T-helper 17 cell (primary cell): Measurements from ENCODE around the gene LRRC8C. TPM values are rescaled to one million over a fixed set of nuclear protein-coding genes. Genes with fewer than 3 reads are reported as not detected.

Experiments
- ATAC-seq: fragments of 150-1000 bp; cut with Tn5 transposase; 2 replicates; pipeline ENCODE4 v1.10.0; 2021; ENCODE audit warnings: mild to moderate bottlenecking, moderate library complexity
- DNase-seq, 3 donors: peaks; one replicate each; pipeline versions ENCODE4 v3.0.0 to v3.0.0-alpha.2; 2020 to 2021
- H3K9me3 ChIP-seq: one replicate; pipeline ENCODE4 v1.7.0; 2013; ENCODE audit warnings: low read length, mild to moderate bottlenecking; ENCODE audit not compliant: control insufficient read depth, poor library complexity, severe bottlenecking
- H3K27ac Mint-ChIP-seq: one replicate; pipeline ENCODE4 v1.8.0; 2022; ENCODE audit warnings: mild to moderate bottlenecking, moderate library complexity, mixed read lengths
- H3K27me3 Mint-ChIP-seq: one replicate; pipeline ENCODE4 v1.8.0; 2022; ENCODE audit warnings: mixed read lengths
- H3K36me3 Mint-ChIP-seq: one replicate; pipeline ENCODE4 v1.8.0; 2022; ENCODE audit warnings: low read depth, mixed read lengths
- H3K4me1 Mint-ChIP-seq: one replicate; pipeline ENCODE4 v1.8.0; 2022; ENCODE audit warnings: mild to moderate bottlenecking, mixed read lengths
- H3K4me3 Mint-ChIP-seq: one replicate; pipeline ENCODE4 v1.8.0; 2022; ENCODE audit warnings: mild to moderate bottlenecking, moderate library complexity, mixed read lengths
- total RNA-seq, 4 donors: library from RNA in 2 of 4; stranded (reverse) in 2 of 4; gene quantifications; one replicate each; pipeline ENCODE4 v1.2.3 and lab custom pipeline; 2022 to 2026

The LRRC8C gene
- total RNA-seq, 2 donors from 2014 or later = 46.0 to 52.4 TPM

DNA sequence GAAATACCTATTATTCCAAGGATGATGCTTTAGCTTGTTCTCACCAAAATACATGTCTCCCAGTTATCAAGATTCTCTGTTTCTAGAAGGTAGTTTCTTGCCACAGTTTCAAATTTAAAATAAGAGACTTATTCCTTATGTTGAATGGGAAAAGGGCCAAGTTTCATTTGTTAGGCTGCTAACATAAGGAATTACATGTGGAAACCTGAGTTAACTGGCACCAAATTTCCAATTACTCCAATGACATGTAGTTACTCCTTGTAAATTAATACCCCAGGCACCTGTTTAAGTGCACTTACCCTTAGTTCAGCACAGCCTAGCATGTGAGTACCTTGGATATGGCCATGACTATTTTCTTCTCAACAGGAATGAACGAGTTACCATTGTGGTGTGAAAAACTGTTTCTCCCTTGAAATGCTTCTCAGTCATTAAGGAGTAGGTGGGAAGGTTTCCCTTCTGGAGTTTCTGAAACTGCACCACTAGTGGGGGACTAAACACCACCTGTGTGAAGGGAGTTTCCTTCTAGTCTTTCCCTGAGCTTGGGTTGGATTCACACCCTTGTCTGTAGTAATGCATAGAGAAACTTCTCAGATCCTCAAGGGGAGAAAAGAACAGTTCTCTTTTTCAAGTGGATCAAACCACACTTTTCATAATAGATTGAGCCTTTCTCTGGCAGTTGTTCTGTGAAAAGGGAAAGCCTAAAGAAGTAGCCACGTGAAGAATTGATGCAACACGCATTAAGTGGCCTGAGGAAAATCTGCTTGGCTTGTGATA is 32.3 kb upstream of the LRRC8C start:
- no peak for DNase-seq
- no peaks in the 10 kb centered on the region for H3K9me3 ChIP-seq
- Mint-ChIP-seq H3K27ac (peak overlapping the region; percentile 79), H3K27me3 (no peaks in the 10 kb centered on the region), H3K4me1 (peaks cover 50% of the 10 kb centered on the region), H3K4me3 (no peak overlapping the region), H3K36me3 (peaks cover 2% of the 10 kb centered on the region)
- no peak for ATAC-seq

DNA sequence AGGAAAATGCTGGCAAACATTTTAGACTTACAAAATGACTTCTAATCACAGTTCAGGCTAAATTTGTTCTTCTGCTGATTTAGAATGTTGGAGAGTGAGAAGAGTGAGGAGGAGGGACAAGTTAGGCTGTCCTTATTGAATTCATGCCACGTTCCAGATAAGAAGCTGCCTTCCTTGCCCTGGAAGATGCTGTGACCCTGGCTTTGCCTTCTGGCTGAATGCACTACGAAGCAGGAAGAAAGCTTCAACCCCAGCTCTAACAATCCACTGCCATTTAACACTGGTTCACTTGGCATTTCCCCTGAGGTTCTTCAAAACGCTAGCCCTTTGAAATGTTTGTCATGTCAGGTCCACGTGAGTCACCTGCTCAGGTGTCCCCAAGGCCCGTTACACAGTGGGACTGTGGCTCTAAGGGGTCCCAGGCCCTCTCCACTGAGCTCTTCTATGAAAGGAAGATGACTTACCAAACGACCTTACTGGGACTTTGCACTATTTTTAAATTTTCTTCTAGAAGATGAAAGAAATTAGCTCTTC is 30.0 kb upstream of the LRRC8C start:
- Mint-ChIP-seq H3K4me1 (peaks cover 64% of the 10 kb centered on the region), H3K27me3 (no peaks in the 10 kb centered on the region), H3K27ac (peak overlapping the region; percentile 100), H3K36me3 (peaks cover 2% of the 10 kb centered on the region), H3K4me3 (peak overlapping the region; percentile 62)
- no peaks in the 10 kb centered on the region for H3K9me3 ChIP-seq
- ATAC-seq (no peak), DNase-seq (no peak)

DNA sequence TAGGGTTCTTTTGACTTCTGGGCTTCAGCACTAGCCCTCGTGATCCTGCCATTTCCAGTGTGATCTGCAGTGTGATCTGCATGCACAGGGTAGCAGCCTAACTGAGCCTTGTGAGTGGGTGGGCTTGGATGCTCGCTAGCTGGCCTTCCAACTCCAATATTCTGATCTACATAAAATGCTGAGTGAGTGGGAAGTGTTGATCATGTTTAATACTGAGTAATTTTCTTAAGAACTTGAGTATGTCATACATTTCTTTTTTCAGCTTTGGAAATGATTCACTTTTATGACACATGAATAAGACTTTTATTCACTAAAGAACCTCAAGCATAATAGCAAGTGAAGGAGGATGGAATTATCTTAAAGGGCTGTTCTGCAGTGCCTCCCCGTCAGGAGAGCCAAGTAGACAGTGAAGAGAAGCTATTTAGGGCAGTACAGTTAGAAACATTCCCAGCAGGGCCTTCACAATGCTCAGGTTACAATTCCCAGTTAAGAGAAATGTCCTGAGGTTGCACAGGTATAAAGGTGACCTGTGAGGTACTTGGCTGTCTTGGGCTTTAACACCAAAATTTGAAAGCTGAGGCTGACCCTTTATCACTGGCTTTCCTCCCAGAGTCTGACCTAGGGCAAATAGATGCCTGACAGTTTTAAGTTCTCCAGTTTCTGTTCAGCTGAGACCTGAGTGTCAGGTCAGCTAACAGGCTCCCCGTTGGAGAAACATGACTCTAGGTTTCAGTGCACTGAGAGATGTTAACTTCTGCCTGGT is 29.1 kb upstream of the LRRC8C start:
- ATAC-seq = no peak
- H3K9me3 ChIP-seq = no peaks in the 10 kb centered on the region
- Mint-ChIP-seq H3K27me3 (no peaks in the 10 kb centered on the region), H3K4me1 (peaks cover 68% of the 10 kb centered on the region), H3K36me3 (peaks cover 2% of the 10 kb centered on the region), H3K27ac (peak overlapping the region; percentile 100), H3K4me3 (peak overlapping the region; percentile 62)
- no peak for DNase-seq

DNA sequence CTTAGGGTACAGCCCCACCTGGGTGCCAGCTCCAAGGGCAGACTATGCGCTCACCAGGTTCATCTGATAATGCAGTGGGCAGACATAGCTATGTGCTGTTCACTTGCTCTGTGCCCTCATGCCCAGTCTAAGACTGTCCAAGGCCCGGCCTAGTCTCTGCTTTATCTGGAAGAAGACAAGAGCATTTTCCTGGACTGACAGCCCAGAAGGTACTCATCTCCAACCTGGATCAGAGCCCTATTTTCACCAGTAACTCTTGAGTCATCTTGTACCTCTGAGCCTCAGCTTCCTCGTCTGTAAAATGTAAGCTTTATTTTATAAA is 28.5 kb upstream of the LRRC8C start:
- Mint-ChIP-seq H3K4me1 (peaks cover 68% of the 10 kb centered on the region), H3K27ac (peak overlapping the region; percentile 100), H3K36me3 (peaks cover 2% of the 10 kb centered on the region), H3K27me3 (no peaks in the 10 kb centered on the region), H3K4me3 (no peak overlapping the region)
- no peaks in the 10 kb centered on the region for H3K9me3 ChIP-seq
- ATAC-seq (no peak), DNase-seq (no peak)

DNA sequence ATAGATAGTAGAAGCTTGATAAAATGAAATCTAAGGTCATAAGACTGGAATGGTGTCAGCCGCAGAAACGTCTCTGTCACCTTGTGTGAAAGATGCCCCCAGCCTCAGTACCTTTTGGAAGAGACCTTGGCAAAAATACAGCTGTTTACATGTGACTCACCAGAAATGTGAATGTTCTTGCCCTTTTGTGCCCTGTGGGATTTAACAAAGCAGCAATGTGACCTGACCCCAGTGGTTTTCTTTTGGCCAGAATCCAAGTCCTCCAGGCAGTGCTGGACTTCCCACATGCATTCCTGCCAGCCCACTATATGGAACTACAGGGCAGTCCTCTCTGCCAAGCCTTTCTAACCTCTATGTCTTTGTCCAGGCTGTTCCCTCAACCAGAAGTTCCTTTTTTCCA is 27.2 kb upstream of the LRRC8C start:
- H3K4me3 Mint-ChIP-seq = peak overlapping the region; percentile 64
- DNase-seq (no peak), ATAC-seq (no peak)
- H3K4me1 Mint-ChIP-seq = peaks cover 72% of the 10 kb centered on the region
- no peaks in the 10 kb centered on the region for H3K9me3 ChIP-seq
- H3K27ac Mint-ChIP-seq = peak overlapping the region; percentile 100
- no peaks in the 10 kb centered on the region for H3K36me3 Mint-ChIP-seq
- H3K27me3 Mint-ChIP-seq = no peaks in the 10 kb centered on the region

DNA sequence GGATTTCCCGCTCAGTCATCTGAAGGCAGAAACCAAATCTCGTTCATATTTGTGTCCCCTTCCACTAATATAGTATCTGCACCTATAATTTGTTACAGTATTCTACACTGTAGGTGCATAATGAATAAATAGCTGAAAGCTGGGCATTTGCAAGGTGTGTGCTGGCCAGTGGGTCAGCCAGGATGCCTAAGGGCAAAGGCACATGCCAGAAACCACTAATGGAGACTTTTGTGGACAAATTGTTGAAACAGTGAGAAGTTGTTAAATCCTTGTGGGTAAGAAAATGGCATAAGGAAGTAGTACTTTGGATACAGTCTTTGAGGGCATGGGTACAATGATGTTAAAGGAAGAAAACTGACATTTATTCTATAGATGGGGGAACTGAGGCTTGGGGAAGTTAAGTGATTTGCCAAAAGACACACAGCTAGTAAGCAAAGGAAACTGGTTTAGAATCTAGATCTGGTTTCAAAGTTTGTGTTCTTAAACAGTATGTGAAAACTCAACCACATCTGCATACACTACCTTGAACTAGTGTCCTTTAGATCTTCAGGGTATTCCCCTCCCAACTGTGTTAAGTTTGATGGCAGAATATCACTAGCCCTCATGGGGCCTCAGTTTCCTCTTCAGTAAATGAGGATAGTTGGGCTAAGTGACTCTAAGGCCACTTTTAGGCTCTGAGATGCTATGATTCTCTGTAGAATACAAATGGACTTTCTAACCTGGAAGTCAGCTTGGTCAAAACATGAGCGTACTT is 26.5 kb upstream of the LRRC8C start:
- DNase-seq (no peak), ATAC-seq (peak; percentile 18)
- peak overlapping the region; percentile 100 for H3K27ac Mint-ChIP-seq
- no peaks in the 10 kb centered on the region for H3K36me3 Mint-ChIP-seq
- no peaks in the 10 kb centered on the region for H3K27me3 Mint-ChIP-seq
- H3K4me1 Mint-ChIP-seq = peaks cover 74% of the 10 kb centered on the region
- peak overlapping the region; percentile 64 for H3K4me3 Mint-ChIP-seq
- no peaks in the 10 kb centered on the region for H3K9me3 ChIP-seq

DNA sequence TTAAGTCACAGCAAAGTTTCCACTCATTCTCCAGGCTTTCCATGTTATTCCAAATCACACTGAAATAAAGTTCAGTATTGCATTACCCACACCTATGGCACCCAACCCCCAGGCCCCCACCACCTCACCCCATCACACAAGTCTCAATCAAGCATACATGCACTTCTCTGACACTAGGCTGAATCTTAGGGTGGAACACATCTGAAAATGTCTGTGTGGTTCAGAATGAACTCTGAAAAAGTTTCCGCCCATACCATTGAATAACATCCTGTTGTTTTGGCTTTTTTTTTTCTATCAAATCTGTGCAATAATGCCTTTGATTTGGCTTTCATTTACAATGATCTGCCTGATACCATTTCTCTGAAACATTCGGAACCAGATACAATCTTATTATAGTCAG is 25.8 kb upstream of the LRRC8C start:
- peak overlapping the region; percentile 81 for H3K4me3 Mint-ChIP-seq
- peaks cover 78% of the 10 kb centered on the region for H3K4me1 Mint-ChIP-seq
- peak in 1 of 3 donors; percentile 21 for DNase-seq
- H3K27me3 Mint-ChIP-seq = no peaks in the 10 kb centered on the region
- no peaks in the 10 kb centered on the region for H3K36me3 Mint-ChIP-seq
- H3K27ac Mint-ChIP-seq = peak overlapping the region; percentile 100
- ATAC-seq = peak; percentile 47
- no peaks in the 10 kb centered on the region for H3K9me3 ChIP-seq

DNA sequence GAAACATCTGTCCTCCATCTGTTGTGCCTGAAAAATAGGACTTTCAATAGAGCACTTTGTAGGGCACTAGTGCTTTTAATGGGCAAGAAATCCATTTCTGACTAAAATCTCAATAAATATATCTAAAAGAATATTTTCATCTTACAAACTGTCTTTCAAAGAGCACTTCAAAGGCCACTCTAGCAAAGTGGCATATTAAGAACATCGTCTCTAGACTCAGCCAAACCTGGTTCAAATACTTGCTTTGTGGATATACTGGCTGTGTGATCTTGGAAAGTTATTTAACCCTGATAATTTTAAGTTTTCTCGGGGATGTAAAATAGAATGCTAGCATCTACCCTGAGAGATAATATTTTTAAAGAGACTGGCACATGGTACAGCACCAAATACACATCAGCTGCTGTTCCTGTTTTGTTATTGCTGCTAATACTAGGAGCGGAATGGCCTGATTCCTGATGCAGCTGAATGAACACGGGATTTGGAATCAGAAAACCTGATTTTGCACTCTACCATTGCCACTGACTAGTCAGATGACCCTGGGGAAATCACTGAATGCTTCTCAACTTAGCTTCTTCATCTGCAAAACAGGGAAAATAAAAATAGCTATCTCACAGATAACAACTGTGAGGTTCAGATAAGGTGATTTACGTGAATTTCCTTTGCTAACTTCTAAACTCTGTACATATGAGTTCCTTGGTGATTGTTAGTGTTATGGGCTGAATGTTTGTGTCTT is 25.2 kb upstream of the LRRC8C start:
- DNase-seq = no peak
- Mint-ChIP-seq H3K36me3 (no peaks in the 10 kb centered on the region), H3K4me3 (peak overlapping the region; percentile 92), H3K27me3 (no peaks in the 10 kb centered on the region), H3K4me1 (peaks cover 79% of the 10 kb centered on the region), H3K27ac (peak overlapping the region; percentile 100)
- ATAC-seq = no peak
- H3K9me3 ChIP-seq = no peaks in the 10 kb centered on the region

DNA sequence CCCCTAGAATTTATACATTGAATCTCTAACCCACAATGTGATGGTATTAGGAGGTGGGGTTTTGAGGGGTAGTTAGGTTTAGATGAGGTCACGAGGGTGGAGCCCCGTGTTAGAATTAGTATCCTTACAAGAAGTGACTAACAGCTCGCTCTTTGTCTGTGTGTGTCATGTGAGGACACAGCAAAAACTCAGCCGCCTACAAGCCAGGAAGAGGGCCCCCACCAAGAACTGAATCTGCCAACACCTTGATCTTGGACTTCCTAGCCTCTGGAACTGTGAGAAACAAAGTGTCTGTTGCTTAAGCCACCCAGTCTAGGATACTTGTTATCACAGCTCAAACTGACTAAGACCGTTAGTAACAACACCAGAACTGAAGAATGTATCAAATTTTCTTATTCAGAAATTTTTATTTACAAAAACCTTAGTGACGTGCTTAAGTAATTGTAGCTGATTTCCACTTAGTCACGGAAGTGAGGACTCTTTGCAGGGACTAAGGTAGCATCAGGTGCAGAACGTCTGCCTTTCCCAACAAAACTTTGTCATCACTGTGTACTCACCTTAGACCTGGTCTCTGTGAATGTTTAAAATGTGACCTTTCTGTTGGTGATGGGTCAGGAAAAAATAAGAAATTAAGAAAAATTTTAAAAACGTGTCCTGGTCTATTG is 24.5 kb upstream of the LRRC8C start:
- Mint-ChIP-seq H3K4me3 (peak overlapping the region; percentile 92), H3K4me1 (peaks cover 76% of the 10 kb centered on the region), H3K36me3 (no peaks in the 10 kb centered on the region), H3K27me3 (no peaks in the 10 kb centered on the region), H3K27ac (peak overlapping the region; percentile 100)
- ATAC-seq = peak; percentile 71
- peak; percentile 24 to 67 (median 48) for DNase-seq
- no peaks in the 10 kb centered on the region for H3K9me3 ChIP-seq

DNA sequence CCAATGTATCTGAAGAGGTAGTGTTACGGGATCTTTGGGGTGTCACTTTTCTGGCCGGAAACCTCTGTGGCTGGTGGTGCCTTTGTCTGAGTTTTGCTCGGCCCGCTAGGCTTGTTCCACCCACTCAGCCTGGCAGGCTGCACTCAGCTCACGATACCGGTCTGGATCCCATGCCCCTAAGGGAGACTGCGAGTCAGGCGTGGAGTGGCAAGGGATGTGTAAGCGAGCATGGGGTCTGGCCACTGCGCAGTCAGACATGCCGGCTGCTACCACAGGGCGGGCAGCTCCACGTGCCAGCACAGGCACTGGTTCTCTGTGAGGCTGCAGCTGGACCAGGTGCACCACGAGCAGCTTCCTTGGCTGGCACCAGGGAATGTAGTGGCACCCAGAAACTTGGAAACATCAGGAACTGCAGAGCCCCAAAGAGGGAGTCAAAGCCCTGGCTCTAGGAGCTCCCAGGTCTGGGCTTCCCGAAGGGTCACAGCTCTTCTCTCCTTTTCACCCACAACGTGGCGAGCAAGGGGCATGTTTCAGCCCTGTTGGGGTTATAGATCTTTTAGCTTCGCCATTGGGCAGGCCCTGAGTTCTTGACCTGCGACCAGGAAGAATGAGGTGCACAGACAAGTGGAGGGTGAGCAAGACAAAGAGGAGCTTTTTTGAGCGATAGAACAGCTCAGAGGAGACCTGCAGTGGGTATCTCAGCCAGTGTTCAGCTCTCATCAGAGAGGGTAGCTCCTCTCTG is 23.8 kb upstream of the LRRC8C start:
- Mint-ChIP-seq H3K4me1 (peaks cover 74% of the 10 kb centered on the region), H3K27ac (peak overlapping the region; percentile 100), H3K27me3 (no peaks in the 10 kb centered on the region), H3K4me3 (peak overlapping the region; percentile 92), H3K36me3 (no peaks in the 10 kb centered on the region)
- DNase-seq (peak; percentile 18 to 48 (median 47)), ATAC-seq (peak; percentile 8)
- no peaks in the 10 kb centered on the region for H3K9me3 ChIP-seq

DNA sequence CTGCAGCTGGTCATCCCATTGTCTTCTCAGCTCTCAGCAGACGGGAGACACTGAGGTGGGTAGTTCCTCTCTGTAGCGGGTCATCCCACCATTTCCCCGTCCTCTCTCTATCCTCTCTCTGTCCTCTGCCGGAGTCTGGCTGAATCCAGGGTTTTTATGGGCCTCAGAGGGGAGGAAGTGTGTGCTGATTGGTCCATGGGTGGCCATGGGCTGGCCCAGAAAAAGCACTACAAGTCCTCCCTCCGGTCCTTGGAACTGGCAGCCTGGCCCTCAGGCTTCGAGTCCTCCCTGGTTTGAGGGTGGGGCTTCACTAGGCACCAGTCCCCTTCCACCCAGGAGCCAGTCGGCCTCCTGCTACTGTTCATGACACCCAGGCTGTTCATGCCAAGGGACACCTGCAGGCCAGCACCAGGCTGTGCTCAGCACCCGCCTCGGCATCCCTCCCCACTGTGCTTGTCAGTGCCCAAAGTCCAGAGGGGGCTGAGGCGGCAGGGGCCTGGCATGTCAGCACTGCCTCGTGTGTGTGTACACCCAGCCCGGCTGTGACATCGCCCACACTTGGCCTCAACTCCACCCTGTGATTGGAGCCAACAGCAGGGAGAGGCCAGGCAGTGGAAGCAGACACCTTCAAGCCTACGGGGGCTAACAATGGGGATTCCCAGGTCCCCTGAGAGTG is 23.0 kb upstream of the LRRC8C start:
- no peaks in the 10 kb centered on the region for H3K36me3 Mint-ChIP-seq
- no peaks in the 10 kb centered on the region for H3K9me3 ChIP-seq
- H3K27me3 Mint-ChIP-seq = no peaks in the 10 kb centered on the region
- peak overlapping the region; percentile 100 for H3K27ac Mint-ChIP-seq
- DNase-seq (peak in 2 of 3 donors; percentile 21 to 35), ATAC-seq (no peak)
- peaks cover 72% of the 10 kb centered on the region for H3K4me1 Mint-ChIP-seq
- H3K4me3 Mint-ChIP-seq = peak overlapping the region; percentile 92
